Tibial nerve (tissue), 3 donors: ENCODE measurements around the gene UVSSA.

Experiments used
- POLR2A ChIP-seq, 2 donors: fragments of 450-650 bp; IDR thresholded peaks; one replicate each; pipeline ENCODE4 v1.6.1; 2017; ENCODE audit warnings: antibody characterized with exemption in 2 of 2, mild to moderate bottlenecking in 2 of 2, moderate library complexity in 2 of 2
- TF ChIP-seq, protein P1 (sequence below), 5 experiments: fragments of 200-600 bp in 3 of 5; fragments of 450-650 bp in 2 of 5; sonication (generic) in 3 of 5; IDR thresholded peaks; one replicate each; pipeline ENCODE4 v1.5.1; 2016 to 2019; ENCODE audit warnings: antibody characterized with exemption in 5 of 5, mild to moderate bottlenecking in 3 of 5, moderate library complexity in 2 of 5

GRCh38 chr4:1393866-1394265 is 46.9 kb downstream of the UVSSA start:
- TF ChIP-seq, protein P1, sequence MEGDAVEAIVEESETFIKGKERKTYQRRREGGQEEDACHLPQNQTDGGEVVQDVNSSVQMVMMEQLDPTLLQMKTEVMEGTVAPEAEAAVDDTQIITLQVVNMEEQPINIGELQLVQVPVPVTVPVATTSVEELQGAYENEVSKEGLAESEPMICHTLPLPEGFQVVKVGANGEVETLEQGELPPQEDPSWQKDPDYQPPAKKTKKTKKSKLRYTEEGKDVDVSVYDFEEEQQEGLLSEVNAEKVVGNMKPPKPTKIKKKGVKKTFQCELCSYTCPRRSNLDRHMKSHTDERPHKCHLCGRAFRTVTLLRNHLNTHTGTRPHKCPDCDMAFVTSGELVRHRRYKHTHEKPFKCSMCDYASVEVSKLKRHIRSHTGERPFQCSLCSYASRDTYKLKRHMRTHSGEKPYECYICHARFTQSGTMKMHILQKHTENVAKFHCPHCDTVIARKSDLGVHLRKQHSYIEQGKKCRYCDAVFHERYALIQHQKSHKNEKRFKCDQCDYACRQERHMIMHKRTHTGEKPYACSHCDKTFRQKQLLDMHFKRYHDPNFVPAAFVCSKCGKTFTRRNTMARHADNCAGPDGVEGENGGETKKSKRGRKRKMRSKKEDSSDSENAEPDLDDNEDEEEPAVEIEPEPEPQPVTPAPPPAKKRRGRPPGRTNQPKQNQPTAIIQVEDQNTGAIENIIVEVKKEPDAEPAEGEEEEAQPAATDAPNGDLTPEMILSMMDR (IDR thresholded peaks at IDR 0.05) = no peak
- TF ChIP-seq POLR2A (IDR thresholded peaks at IDR 0.05) = no peak
